ENCODE data around the gene ELP1.
"Not testable (repeated sequence)": the region's sequence is repeated elsewhere in the genome, so short reads cannot be mapped to it uniquely, and the experiment has no call there.

ELP1 gene

GRCh38 chr9:108928386-108928785 lies 5.5 kb downstream of the ELP1 start:
- no peak for DNase-seq

GRCh38 chr9:108924466-108924865 lies 9.5 kb downstream of the ELP1 start:
- DNase-seq = no peak

GRCh38 chr9:108921200-108921599 lies 12.7 kb downstream of the ELP1 start:
- DNase-seq = no peak

- not testable (repeated sequence) for DNase-seq
These were observed 13.5 kb downstream of the ELP1 start for GRCh38 chr9:108920401-108920800.

GRCh38 chr9:108919517-108919916 lies 14.4 kb downstream of the ELP1 start:
- DNase-seq = no peak

- DNase-seq = no peak
These were observed 20.5 kb downstream of the ELP1 start for GRCh38 chr9:108913391-108913790.

GRCh38 chr9:108911820-108912219 lies 22.1 kb downstream of the ELP1 start:
- no peak for DNase-seq

GRCh38 chr9:108910914-108911313 lies 23.0 kb downstream of the ELP1 start:
- no peak for DNase-seq

- DNase-seq = no peak
These were observed 23.5 kb downstream of the ELP1 start for GRCh38 chr9:108910402-108910801.

GRCh38 chr9:108905494-108905893 lies 28.4 kb downstream of the ELP1 start:
- DNase-seq = peak; percentile 36

GRCh38 chr9:108904161-108904560 lies 29.8 kb downstream of the ELP1 start:
- DNase-seq = no peak

GRCh38 chr9:108903420-108904103 lies 30.4 kb downstream of the ELP1 start:
- DNase-seq = peak; percentile 30

- DNase-seq = peak; percentile 81
These were observed 33.7 kb downstream of the ELP1 start for GRCh38 chr9:108900176-108900575.

GRCh38 chr9:108899023-108899695 lies 34.8 kb downstream of the ELP1 start:
- DNase-seq = not testable (repeated sequence)

- DNase-seq = no peak
These were observed 36.4 kb downstream of the ELP1 start for GRCh38 chr9:108897324-108898096.

GRCh38 chr9:108894225-108894997 lies 39.5 kb downstream of the ELP1 start:
- no peak for DNase-seq

- peak; percentile 11 for DNase-seq
These were observed 44.3 kb downstream of the ELP1 start for GRCh38 chr9:108889649-108890067.

GRCh38 chr9:108886594-108887271 lies 47.2 kb downstream of the ELP1 start:
- DNase-seq = peak; percentile 41

- peak; percentile 97 for DNase-seq
These were observed 48.1 kb downstream of the ELP1 start for GRCh38 chr9:108885643-108886348.

GRCh38 chr9:108884701-108885100 lies 49.2 kb downstream of the ELP1 start:
- DNase-seq = no peak

GRCh38 chr9:108883085-108883484 lies 50.8 kb downstream of the ELP1 start:
- DNase-seq = no peak

All from NCI-H69 (cell line).